Panc1 (cell line): Measurements from ENCODE around the gene MRPS11. TPM values are rescaled to one million over a fixed set of nuclear protein-coding genes. Genes with fewer than 3 reads are reported as not detected.

Experiments
- ATAC-seq: fragments of 200-7000 bp; cut with Tn5 transposase; 2 replicates; pipeline ENCODE4 v1.9.1; 2020; ENCODE audit warnings: mild to moderate bottlenecking, moderate library complexity
- BruUV-seq: library from RNA; stranded (reverse); fragments of 400-500 nt; replicated peaks from 2 replicates; lab custom pipeline; 2021; lab: Mats Ljungman, UMichigan
- CTCF ChIA-PET: fragments of 300-600 bp; sonication (Branson Sonifier 250); formaldehyde crosslinking; loops from one replicate; lab custom pipeline; 2022; ENCODE audit warnings: antibody characterized with exemption; lab: Charles Lee
- POLR2A ChIA-PET: fragments of 300-600 bp; sonication (Branson Sonifier 250); formaldehyde crosslinking; loops from one replicate; lab custom pipeline; 2022; ENCODE audit warnings: antibody characterized with exemption; lab: Charles Lee
- DNase-seq: peaks from one replicate; pipeline ENCODE4 v3.0.0-alpha.2; 2010; ENCODE audit warnings: low read depth, low spot score
- H3K27ac ChIP-seq: 2 replicates; pipeline ENCODE4 v1.5.1; 2011; ENCODE audit warnings: mild to moderate bottlenecking, low read length, inconsistent platforms
- H3K27me3 ChIP-seq: fragments of 200-500 bp; sonication (Bioruptor generic); 2 replicates; pipeline ENCODE4 v1.6.0; 2014; ENCODE audit warnings: low read length, inconsistent platforms; ENCODE audit not compliant: control insufficient read depth, insufficient read depth
- H3K36me3 ChIP-seq: fragments of 200-500 bp; sonication (Bioruptor generic); 2 replicates; pipeline ENCODE4 v1.5.1; 2014; ENCODE audit warnings: inconsistent platforms, mild to moderate bottlenecking, low read length, moderate library complexity; ENCODE audit not compliant: control insufficient read depth, insufficient read depth
- H3K4me1 ChIP-seq: 2 replicates; pipeline ENCODE4 v1.5.1; 2011; ENCODE audit warnings: inconsistent platforms, mild to moderate bottlenecking, low read length, moderate library complexity; ENCODE audit not compliant: control insufficient read depth, insufficient read depth
- H3K4me3 ChIP-seq, 2 experiments: 2 replicates each; pipeline ENCODE4 v1.5.1; 2011 to 2012; ENCODE audit warnings: low read depth in 2 of 2, low read length in 2 of 2, mild to moderate bottlenecking in 2 of 2, inconsistent platforms in 1 of 2, moderate library complexity in 1 of 2
- H3K9me3 ChIP-seq: fragments of 200-500 bp; sonication (Bioruptor generic); 2 replicates; pipeline ENCODE4 v1.5.1; 2014; ENCODE audit warnings: low read depth, mild to moderate bottlenecking, inconsistent platforms, low read length, moderate library complexity; ENCODE audit not compliant: control insufficient read depth, insufficient read depth
- POLR2AphosphoS5 ChIP-seq: IDR thresholded peaks from 2 replicates; pipeline ENCODE4 v1.6.1; 2012; ENCODE audit warnings: mild to moderate bottlenecking, low read depth, low read length, moderate library complexity
- SIN3A ChIP-seq: IDR thresholded peaks from 2 replicates; pipeline ENCODE4 v1.6.1; 2012; ENCODE audit warnings: low read depth, mild to moderate bottlenecking, low read length, moderate library complexity, borderline replicate concordance; ENCODE audit not compliant: insufficient read depth
- TCF7L2 ChIP-seq: IDR thresholded peaks from 2 replicates; pipeline ENCODE4 v1.6.1; 2011; ENCODE audit warnings: mild to moderate bottlenecking, low read depth, low read length, inconsistent platforms
- in situ Hi-C: cut with HindIII; loops from 2 replicates; pipeline ENCODE4 v1.10.0; 2016; ENCODE audit warnings: low sequenced_read_pairs, low pct_unique_long_range_greater_than_20kb
- intact Hi-C: fragments of 100-400 bp; cut with micrococcal nuclease; formaldehyde crosslinking; loops from one replicate; pipeline ENCODE4 v1.10.0; 2022; ENCODE audit not compliant: unreplicated experiment
- total RNA-seq: library from RNA; stranded (reverse); gene quantifications from one replicate; pipeline ENCODE4 v1.2.1, GENCODE V29; 2021; ENCODE audit not compliant: unreplicated experiment
- TF ChIP-seq, protein P1 (sequence below): fragments of 450-650 bp; IDR thresholded peaks from 2 replicates; pipeline ENCODE4 v1.5.1; 2017; ENCODE audit warnings: mild to moderate bottlenecking
- TF ChIP-seq, protein P2 (sequence below), 2 experiments: IDR thresholded peaks; 2 replicates each; pipeline ENCODE4 v1.6.1; 2011 to 2012; ENCODE audit warnings: low read depth in 2 of 2, control low read depth in 1 of 2, low read length in 1 of 2, mild to moderate bottlenecking in 1 of 2, moderate library complexity in 1 of 2; ENCODE audit not compliant: insufficient read depth in 1 of 2

MRPS11 gene
- total RNA-seq, 1 experiment from 2014 or later = 76.9 TPM

DNA sequence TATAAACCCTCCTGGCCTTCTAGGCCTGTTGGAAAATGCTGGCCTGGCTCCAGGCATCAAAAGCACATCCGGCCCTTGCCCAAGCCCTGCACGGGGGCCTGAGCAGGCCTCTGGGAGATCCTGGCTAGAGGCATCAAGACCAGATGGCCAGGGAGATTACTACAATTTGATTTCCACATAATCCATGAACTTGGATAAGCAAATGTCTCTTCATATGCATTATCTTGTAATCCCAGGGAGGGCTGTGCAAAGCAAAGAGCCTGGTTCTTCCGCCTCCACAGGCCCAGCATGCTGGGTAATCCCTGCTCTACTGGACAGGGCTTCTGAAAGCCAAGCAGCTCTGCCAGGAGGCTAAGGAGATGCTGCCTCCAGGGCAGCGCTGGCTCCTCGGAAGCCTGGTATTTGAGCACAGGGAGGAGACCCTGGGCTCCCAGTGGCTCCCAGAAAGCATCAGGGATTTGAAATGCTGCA, 18.5 kb upstream of the MRPS11 start:
- intact Hi-C loops (no loop called here), in situ Hi-C loops (no loop called here)
- H3K4me3 ChIP-seq = no peak overlapping the region
- H3K9me3 ChIP-seq = peaks cover 13% of the 10 kb centered on the region
- TF ChIP-seq TCF7L2 (no peak), SIN3A (no peak), POLR2AphosphoS5 (no peak)
- TF ChIP-seq, protein P1, sequence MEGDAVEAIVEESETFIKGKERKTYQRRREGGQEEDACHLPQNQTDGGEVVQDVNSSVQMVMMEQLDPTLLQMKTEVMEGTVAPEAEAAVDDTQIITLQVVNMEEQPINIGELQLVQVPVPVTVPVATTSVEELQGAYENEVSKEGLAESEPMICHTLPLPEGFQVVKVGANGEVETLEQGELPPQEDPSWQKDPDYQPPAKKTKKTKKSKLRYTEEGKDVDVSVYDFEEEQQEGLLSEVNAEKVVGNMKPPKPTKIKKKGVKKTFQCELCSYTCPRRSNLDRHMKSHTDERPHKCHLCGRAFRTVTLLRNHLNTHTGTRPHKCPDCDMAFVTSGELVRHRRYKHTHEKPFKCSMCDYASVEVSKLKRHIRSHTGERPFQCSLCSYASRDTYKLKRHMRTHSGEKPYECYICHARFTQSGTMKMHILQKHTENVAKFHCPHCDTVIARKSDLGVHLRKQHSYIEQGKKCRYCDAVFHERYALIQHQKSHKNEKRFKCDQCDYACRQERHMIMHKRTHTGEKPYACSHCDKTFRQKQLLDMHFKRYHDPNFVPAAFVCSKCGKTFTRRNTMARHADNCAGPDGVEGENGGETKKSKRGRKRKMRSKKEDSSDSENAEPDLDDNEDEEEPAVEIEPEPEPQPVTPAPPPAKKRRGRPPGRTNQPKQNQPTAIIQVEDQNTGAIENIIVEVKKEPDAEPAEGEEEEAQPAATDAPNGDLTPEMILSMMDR = no peak
- TF ChIP-seq, protein P2, sequence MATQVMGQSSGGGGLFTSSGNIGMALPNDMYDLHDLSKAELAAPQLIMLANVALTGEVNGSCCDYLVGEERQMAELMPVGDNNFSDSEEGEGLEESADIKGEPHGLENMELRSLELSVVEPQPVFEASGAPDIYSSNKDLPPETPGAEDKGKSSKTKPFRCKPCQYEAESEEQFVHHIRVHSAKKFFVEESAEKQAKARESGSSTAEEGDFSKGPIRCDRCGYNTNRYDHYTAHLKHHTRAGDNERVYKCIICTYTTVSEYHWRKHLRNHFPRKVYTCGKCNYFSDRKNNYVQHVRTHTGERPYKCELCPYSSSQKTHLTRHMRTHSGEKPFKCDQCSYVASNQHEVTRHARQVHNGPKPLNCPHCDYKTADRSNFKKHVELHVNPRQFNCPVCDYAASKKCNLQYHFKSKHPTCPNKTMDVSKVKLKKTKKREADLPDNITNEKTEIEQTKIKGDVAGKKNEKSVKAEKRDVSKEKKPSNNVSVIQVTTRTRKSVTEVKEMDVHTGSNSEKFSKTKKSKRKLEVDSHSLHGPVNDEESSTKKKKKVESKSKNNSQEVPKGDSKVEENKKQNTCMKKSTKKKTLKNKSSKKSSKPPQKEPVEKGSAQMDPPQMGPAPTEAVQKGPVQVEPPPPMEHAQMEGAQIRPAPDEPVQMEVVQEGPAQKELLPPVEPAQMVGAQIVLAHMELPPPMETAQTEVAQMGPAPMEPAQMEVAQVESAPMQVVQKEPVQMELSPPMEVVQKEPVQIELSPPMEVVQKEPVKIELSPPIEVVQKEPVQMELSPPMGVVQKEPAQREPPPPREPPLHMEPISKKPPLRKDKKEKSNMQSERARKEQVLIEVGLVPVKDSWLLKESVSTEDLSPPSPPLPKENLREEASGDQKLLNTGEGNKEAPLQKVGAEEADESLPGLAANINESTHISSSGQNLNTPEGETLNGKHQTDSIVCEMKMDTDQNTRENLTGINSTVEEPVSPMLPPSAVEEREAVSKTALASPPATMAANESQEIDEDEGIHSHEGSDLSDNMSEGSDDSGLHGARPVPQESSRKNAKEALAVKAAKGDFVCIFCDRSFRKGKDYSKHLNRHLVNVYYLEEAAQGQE (IDR thresholded peaks at IDR 0.05; ENCODE audit: insufficient read depth in 1 of 2, low read depth in 2 of 2, low read length in 1 of 2) = no peak
- H3K36me3 ChIP-seq = no peaks in the 10 kb centered on the region
- H3K27ac ChIP-seq = no peak overlapping the region
- ChIA-PET CTCF (interaction anchor here (0.7 kb wide), 1 partner anchor 1028 kb away, joined by 3 read pairs; no protein-coding TSS in a partner anchor), POLR2A (no interaction called here)
- DNase-seq (no peak), ATAC-seq (no peak)
- no peaks in the 10 kb centered on the region for H3K4me1 ChIP-seq
- peaks cover 3% of the 10 kb centered on the region; the same call in 1 of the 2 replicates for H3K27me3 ChIP-seq
- no TSS peak for BruUV-seq

GRCh38 chr15:88449581-88449980, 17.9 kb upstream of the MRPS11 start:
- ATAC-seq (no peak), DNase-seq (no peak)
- H3K27me3 ChIP-seq = peaks cover 3% of the 10 kb centered on the region; the same call in 1 of the 2 replicates
- no TSS peak for BruUV-seq
- no peak overlapping the region for H3K27ac ChIP-seq
- intact Hi-C loops (no loop called here), in situ Hi-C loops (no loop called here)
- POLR2A ChIA-PET = no interaction called here
- H3K4me3 ChIP-seq = no peak overlapping the region
- H3K36me3 ChIP-seq = no peaks in the 10 kb centered on the region
- H3K4me1 ChIP-seq = no peaks in the 10 kb centered on the region
- TF ChIP-seq, protein P1 = no peak
- TF ChIP-seq TCF7L2 = no peak
- no peak for TF ChIP-seq SIN3A
- no peak for TF ChIP-seq POLR2AphosphoS5
- TF ChIP-seq, protein P2 (IDR thresholded peaks at IDR 0.05; ENCODE audit: insufficient read depth in 1 of 2, low read depth in 2 of 2, low read length in 1 of 2) = no peak
- peaks cover 8% of the 10 kb centered on the region for H3K9me3 ChIP-seq
- CTCF ChIA-PET = interaction anchor here (0.5 to 0.7 kb wide), 3 partner anchors 18 to 1028 kb away, joined by 3 read pairs; partner anchors contain the start of genes MRPL46 and MRPS11
